ENCODE measurements around the gene TMEM132E. TPM values are rescaled to one million over a fixed set of nuclear protein-coding genes. Genes with fewer than 3 reads are reported as not detected.

The TMEM132E gene
- total and polyA plus RNA-seq, 2 donors, result 0.09 to 0.78 TPM

- 61% methylated on average over 3 of the region's 3 CpGs for WGBS
- Histone ChIP-seq H3K27me3 (ENCODE audit: control insufficient read depth in 2 of 2, insufficient read depth in 1 of 2, low read length in 1 of 2) (peaks cover 0 to 2% of the 10 kb centered on the region in 2 donors), H3K36me3 (ENCODE audit: control insufficient read depth in 2 of 2, insufficient read depth in 2 of 2, low read length in 1 of 2) (no peaks in the 10 kb centered on the region), H3K9me3 (ENCODE audit: control insufficient read depth in 2 of 2, insufficient read depth in 1 of 2, low read length in 1 of 2) (no peaks in the 10 kb centered on the region), H3K4me3 (ENCODE audit: low read length in 2 of 2) (no peak overlapping the region), H3K4me1 (ENCODE audit: control insufficient read depth in 2 of 2, insufficient read depth in 2 of 2, low read length in 2 of 2) (no peaks in the 10 kb centered on the region), H3K27ac (ENCODE audit: low read depth in 1 of 2, low read length in 1 of 2) (no peak overlapping the region)
- DNase-seq (ENCODE audit: low read depth in 6 of 9, low spot score in 9 of 9), result no peak
Observed at GRCh38 chr17:34547453-34548063, 31.8 kb upstream of the TMEM132E start.

GRCh38 chr17:34549966-34550365 lies 29.4 kb upstream of the TMEM132E start:
- Histone ChIP-seq H3K27ac (ENCODE audit: low read depth in 1 of 2, low read length in 1 of 2) (no peak overlapping the region), H3K36me3 (ENCODE audit: control insufficient read depth in 2 of 2, insufficient read depth in 2 of 2, low read length in 1 of 2) (no peaks in the 10 kb centered on the region), H3K27me3 (ENCODE audit: control insufficient read depth in 2 of 2, insufficient read depth in 1 of 2, low read length in 1 of 2) (peaks cover 0 to 2% of the 10 kb centered on the region in 2 donors), H3K9me3 (ENCODE audit: control insufficient read depth in 2 of 2, insufficient read depth in 1 of 2, low read length in 1 of 2) (no peaks in the 10 kb centered on the region), H3K4me1 (ENCODE audit: control insufficient read depth in 2 of 2, insufficient read depth in 2 of 2, low read length in 2 of 2) (no peaks in the 10 kb centered on the region), H3K4me3 (ENCODE audit: low read length in 2 of 2) (no peak overlapping the region)
- WGBS, result 72% methylated on average over 6 of the region's 6 CpGs
- DNase-seq (ENCODE audit: low read depth in 6 of 9, low spot score in 9 of 9), result no peak

- DNase-seq (ENCODE audit: low read depth in 6 of 9, low spot score in 9 of 9), result no peak
- Histone ChIP-seq H3K27ac (ENCODE audit: low read depth in 1 of 2, low read length in 1 of 2) (no peak overlapping the region), H3K4me3 (ENCODE audit: low read length in 2 of 2) (no peak overlapping the region), H3K4me1 (ENCODE audit: control insufficient read depth in 2 of 2, insufficient read depth in 2 of 2, low read length in 2 of 2) (no peaks in the 10 kb centered on the region), H3K27me3 (ENCODE audit: control insufficient read depth in 2 of 2, insufficient read depth in 1 of 2, low read length in 1 of 2) (peaks cover 0 to 2% of the 10 kb centered on the region in 2 donors), H3K9me3 (ENCODE audit: control insufficient read depth in 2 of 2, insufficient read depth in 1 of 2, low read length in 1 of 2) (no peaks in the 10 kb centered on the region), H3K36me3 (ENCODE audit: control insufficient read depth in 2 of 2, insufficient read depth in 2 of 2, low read length in 1 of 2) (no peaks in the 10 kb centered on the region)
- WGBS, result 77% methylated on average over 4 of the region's 4 CpGs
Observed at GRCh38 chr17:34553907-34554306, 25.5 kb upstream of the TMEM132E start.

- peak in 3 of 9 donors; percentile 7 to 26 (median 15) for DNase-seq (ENCODE audit: low read depth in 6 of 9, low spot score in 9 of 9)
- Histone ChIP-seq H3K27me3 (ENCODE audit: control insufficient read depth in 2 of 2, insufficient read depth in 1 of 2, low read length in 1 of 2) (no peaks in the 10 kb centered on the region), H3K4me1 (ENCODE audit: control insufficient read depth in 2 of 2, insufficient read depth in 2 of 2, low read length in 2 of 2) (no peaks in the 10 kb centered on the region), H3K36me3 (ENCODE audit: control insufficient read depth in 2 of 2, insufficient read depth in 2 of 2, low read length in 1 of 2) (no peaks in the 10 kb centered on the region), H3K9me3 (ENCODE audit: control insufficient read depth in 2 of 2, insufficient read depth in 1 of 2, low read length in 1 of 2) (no peaks in the 10 kb centered on the region), H3K27ac (ENCODE audit: low read depth in 1 of 2, low read length in 1 of 2) (no peak overlapping the region), H3K4me3 (ENCODE audit: low read length in 2 of 2) (no peak overlapping the region)
- 20% methylated on average over 4 of the region's 4 CpGs for WGBS
Observed at GRCh38 chr17:34556384-34556783, 23.0 kb upstream of the TMEM132E start.

- no peaks in the 10 kb centered on the region for H3K27me3 ChIP-seq (ENCODE audit: control insufficient read depth in 2 of 2, insufficient read depth in 1 of 2, low read length in 1 of 2)
Observed at GRCh38 chr17:34556931-34557330, 22.5 kb upstream of the TMEM132E start.

GRCh38 chr17:34561328-34561727 lies 18.1 kb upstream of the TMEM132E start:
- WGBS, result 97% methylated on average over 2 of the region's 2 CpGs
- Histone ChIP-seq H3K4me3 (ENCODE audit: low read length in 2 of 2) (no peak overlapping the region), H3K9me3 (ENCODE audit: control insufficient read depth in 2 of 2, insufficient read depth in 1 of 2, low read length in 1 of 2) (no peaks in the 10 kb centered on the region), H3K27me3 (ENCODE audit: control insufficient read depth in 2 of 2, insufficient read depth in 1 of 2, low read length in 1 of 2) (no peaks in the 10 kb centered on the region), H3K36me3 (ENCODE audit: control insufficient read depth in 2 of 2, insufficient read depth in 2 of 2, low read length in 1 of 2) (no peaks in the 10 kb centered on the region), H3K4me1 (ENCODE audit: control insufficient read depth in 2 of 2, insufficient read depth in 2 of 2, low read length in 2 of 2) (no peaks in the 10 kb centered on the region), H3K27ac (ENCODE audit: low read depth in 1 of 2, low read length in 1 of 2) (no peak overlapping the region)
- DNase-seq (ENCODE audit: low read depth in 6 of 9, low spot score in 9 of 9), result no peak

More at GRCh38 chr17:34556931-34557330, 22.5 kb upstream of the TMEM132E start:
- DNase-seq (ENCODE audit: low read depth in 6 of 9, low spot score in 9 of 9), result no peak
- no peaks in the 10 kb centered on the region for H3K36me3 ChIP-seq (ENCODE audit: control insufficient read depth in 2 of 2, insufficient read depth in 2 of 2, low read length in 1 of 2)
- no peak overlapping the region for H3K27ac ChIP-seq (ENCODE audit: low read depth in 1 of 2, low read length in 1 of 2)
- no peak overlapping the region for H3K4me3 ChIP-seq (ENCODE audit: low read length in 2 of 2)
- WGBS, result 87% methylated on average over 2 of the region's 2 CpGs
- H3K4me1 ChIP-seq (ENCODE audit: control insufficient read depth in 2 of 2, insufficient read depth in 2 of 2, low read length in 2 of 2), result no peaks in the 10 kb centered on the region
- H3K9me3 ChIP-seq (ENCODE audit: control insufficient read depth in 2 of 2, insufficient read depth in 1 of 2, low read length in 1 of 2), result no peaks in the 10 kb centered on the region

- no peaks in the 10 kb centered on the region for H3K36me3 ChIP-seq (ENCODE audit: control insufficient read depth in 2 of 2, insufficient read depth in 2 of 2, low read length in 1 of 2)
- WGBS, result 48% methylated on average over 2 of the region's 2 CpGs
- no peak for DNase-seq (ENCODE audit: low read depth in 6 of 9, low spot score in 9 of 9)
- H3K27me3 ChIP-seq (ENCODE audit: control insufficient read depth in 2 of 2, insufficient read depth in 1 of 2, low read length in 1 of 2), result no peaks in the 10 kb centered on the region
- no peak overlapping the region for H3K27ac ChIP-seq (ENCODE audit: low read depth in 1 of 2, low read length in 1 of 2)
- no peaks in the 10 kb centered on the region for H3K9me3 ChIP-seq (ENCODE audit: control insufficient read depth in 2 of 2, insufficient read depth in 1 of 2, low read length in 1 of 2)
- H3K4me3 ChIP-seq (ENCODE audit: low read length in 2 of 2), result no peak overlapping the region
- no peaks in the 10 kb centered on the region for H3K4me1 ChIP-seq (ENCODE audit: control insufficient read depth in 2 of 2, insufficient read depth in 2 of 2, low read length in 2 of 2)
Observed at GRCh38 chr17:34562387-34562786, 17.0 kb upstream of the TMEM132E start.

GRCh38 chr17:34565713-34566112 lies 13.7 kb upstream of the TMEM132E start:
- DNase-seq (ENCODE audit: low read depth in 6 of 9, low spot score in 9 of 9), result no peak
- 84% methylated on average over 1 of the region's 1 CpG for WGBS
- peaks cover 0 to 4% of the 10 kb centered on the region in 2 donors for H3K27me3 ChIP-seq (ENCODE audit: control insufficient read depth in 2 of 2, insufficient read depth in 1 of 2, low read length in 1 of 2)

GRCh38 chr17:34566201-34566600 lies 13.2 kb upstream of the TMEM132E start:
- Histone ChIP-seq H3K27me3 (ENCODE audit: control insufficient read depth in 2 of 2, insufficient read depth in 1 of 2, low read length in 1 of 2) (peaks cover 0 to 4% of the 10 kb centered on the region in 2 donors), H3K27ac (ENCODE audit: low read depth in 1 of 2, low read length in 1 of 2) (no peak overlapping the region), H3K36me3 (ENCODE audit: control insufficient read depth in 2 of 2, insufficient read depth in 2 of 2, low read length in 1 of 2) (no peaks in the 10 kb centered on the region), H3K4me3 (ENCODE audit: low read length in 2 of 2) (no peak overlapping the region), H3K4me1 (ENCODE audit: control insufficient read depth in 2 of 2, insufficient read depth in 2 of 2, low read length in 2 of 2) (no peaks in the 10 kb centered on the region), H3K9me3 (ENCODE audit: control insufficient read depth in 2 of 2, insufficient read depth in 1 of 2, low read length in 1 of 2) (no peaks in the 10 kb centered on the region)
- DNase-seq (ENCODE audit: low read depth in 6 of 9, low spot score in 9 of 9), result no peak
- WGBS, result 96% methylated on average over 4 of the region's 4 CpGs

More at GRCh38 chr17:34565713-34566112, 13.7 kb upstream of the TMEM132E start:
- Histone ChIP-seq H3K4me3 (ENCODE audit: low read length in 2 of 2) (no peak overlapping the region), H3K9me3 (ENCODE audit: control insufficient read depth in 2 of 2, insufficient read depth in 1 of 2, low read length in 1 of 2) (no peaks in the 10 kb centered on the region), H3K36me3 (ENCODE audit: control insufficient read depth in 2 of 2, insufficient read depth in 2 of 2, low read length in 1 of 2) (no peaks in the 10 kb centered on the region), H3K27ac (ENCODE audit: low read depth in 1 of 2, low read length in 1 of 2) (no peak overlapping the region), H3K4me1 (ENCODE audit: control insufficient read depth in 2 of 2, insufficient read depth in 2 of 2, low read length in 2 of 2) (no peaks in the 10 kb centered on the region)
